ENCODE results near the gene SAMD11. TPM values are rescaled to one million over a fixed set of nuclear protein-coding genes. Genes with fewer than 3 reads are reported as not detected.
"Not testable (repeated sequence)": the region's sequence is repeated elsewhere in the genome, so short reads cannot be mapped to it uniquely, and the experiment has no call there.

Gene SAMD11, protein sequence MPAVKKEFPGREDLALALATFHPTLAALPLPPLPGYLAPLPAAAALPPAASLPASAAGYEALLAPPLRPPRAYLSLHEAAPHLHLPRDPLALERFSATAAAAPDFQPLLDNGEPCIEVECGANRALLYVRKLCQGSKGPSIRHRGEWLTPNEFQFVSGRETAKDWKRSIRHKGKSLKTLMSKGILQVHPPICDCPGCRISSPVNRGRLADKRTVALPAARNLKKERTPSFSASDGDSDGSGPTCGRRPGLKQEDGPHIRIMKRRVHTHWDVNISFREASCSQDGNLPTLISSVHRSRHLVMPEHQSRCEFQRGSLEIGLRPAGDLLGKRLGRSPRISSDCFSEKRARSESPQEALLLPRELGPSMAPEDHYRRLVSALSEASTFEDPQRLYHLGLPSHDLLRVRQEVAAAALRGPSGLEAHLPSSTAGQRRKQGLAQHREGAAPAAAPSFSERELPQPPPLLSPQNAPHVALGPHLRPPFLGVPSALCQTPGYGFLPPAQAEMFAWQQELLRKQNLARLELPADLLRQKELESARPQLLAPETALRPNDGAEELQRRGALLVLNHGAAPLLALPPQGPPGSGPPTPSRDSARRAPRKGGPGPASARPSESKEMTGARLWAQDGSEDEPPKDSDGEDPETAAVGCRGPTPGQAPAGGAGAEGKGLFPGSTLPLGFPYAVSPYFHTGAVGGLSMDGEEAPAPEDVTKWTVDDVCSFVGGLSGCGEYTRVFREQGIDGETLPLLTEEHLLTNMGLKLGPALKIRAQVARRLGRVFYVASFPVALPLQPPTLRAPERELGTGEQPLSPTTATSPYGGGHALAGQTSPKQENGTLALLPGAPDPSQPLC
- not detected in 2 replicates for total RNA-seq
- 0.19 TPM for total RNA-seq (2013)
- not detected in 2 replicates for polyA plus RNA-seq
- not detected in 2 replicates for polyA minus RNA-seq

DNA sequence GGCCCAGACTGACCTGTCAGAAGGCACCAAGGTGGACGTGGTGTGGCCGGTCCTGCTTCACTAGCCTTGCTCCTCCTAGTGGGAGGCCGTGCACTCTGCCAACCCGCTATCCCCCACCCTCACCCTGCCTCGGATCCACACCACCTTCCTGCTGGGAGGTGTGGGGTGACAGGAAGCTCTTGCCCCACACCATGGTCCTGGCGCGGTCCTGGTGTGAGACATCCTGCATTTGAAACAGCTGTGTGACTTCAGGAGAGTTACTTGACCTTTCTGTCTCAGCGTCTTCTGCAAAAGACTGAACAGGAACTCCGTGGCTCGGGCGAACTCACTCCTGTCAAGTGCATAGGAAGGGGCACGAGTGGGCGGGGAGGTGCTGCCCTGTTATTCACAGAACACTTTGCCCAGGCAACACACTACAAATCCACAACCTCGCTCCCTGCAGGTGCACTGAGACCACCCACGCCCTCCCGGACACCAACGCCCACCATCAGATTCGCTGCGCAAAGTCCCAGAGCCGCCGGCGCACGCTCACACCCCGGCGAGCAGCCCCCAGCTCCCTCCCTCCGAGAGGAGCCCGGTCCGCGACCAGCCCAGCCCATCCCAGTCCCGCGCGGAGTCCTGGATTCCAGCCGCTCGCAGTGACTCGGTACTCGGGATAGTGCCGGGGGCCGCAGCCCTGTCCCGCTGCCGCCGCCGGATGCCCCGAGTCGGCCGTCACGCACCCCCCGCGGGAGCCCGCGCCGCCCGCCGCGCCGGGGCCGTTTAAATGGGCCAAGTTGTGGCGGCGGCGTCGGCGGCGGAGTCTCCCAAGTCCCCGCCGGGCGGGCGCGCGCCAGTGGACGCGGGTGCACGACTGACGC, at the start of gene SAMD11:
Gene SAMD11 (plus strand): TSS at position 793 of the 860 bp plus-strand sequence. CDS start 509 bp downstream, outside the sequence.
- peak within 1 kb of the TSS in 4 of 5 experiments; percentile 4 to 58 (median 40) for H3K4me3 ChIP-seq (ENCODE audit: control extremely low read depth in 1 of 5, extremely low read depth in 1 of 5, insufficient read depth in 1 of 5, low read depth in 2 of 5, low read length in 4 of 5)
- H3K4me1 ChIP-seq (ENCODE audit: control insufficient read depth in 2 of 2, insufficient read depth in 2 of 2, low read length in 2 of 2) = peaks cover 35 to 49% of the 10 kb centered on the region in 2 donors
- peak within 1 kb of the TSS; percentile 55 for H3K9ac ChIP-seq (ENCODE audit: low read length)
- DNase-seq = peak; percentile 77
- no peaks in the 10 kb centered on the region for H3K9me3 Mint-ChIP-seq (ENCODE audit: insufficient read depth)
- 1% methylated on average over 69 of the region's 72 CpGs for WGBS (ENCODE audit: insufficient coverage)
- ChIA-PET CTCF (interaction anchor here (1.0 to 1.1 kb wide), 2 partner anchors 18 to 53 kb away, joined by 3 read pairs; no protein-coding TSS in a partner anchor), POLR2A (no interaction called here)
- peak within 1 kb of the TSS; percentile 53 for H3K27ac Mint-ChIP-seq
- intact Hi-C loops (cut with micrococcal nuclease) = no loop called here
- H3K27ac ChIP-seq (ENCODE audit: low read length in 2 of 2) = no peak within 1 kb of the TSS
- H3K4me2 ChIP-seq (replicated peaks; ENCODE audit: low read depth, low read length, poor library complexity, severe bottlenecking) = peak within 1 kb of the TSS; percentile 90
- no peaks in the 10 kb centered on the region for H3K36me3 ChIP-seq (replicated peaks in 1 of 2; ENCODE audit: control extremely low read depth in 1 of 2, control insufficient read depth in 1 of 2, extremely low read depth in 1 of 2, insufficient read depth in 2 of 2, low read length in 1 of 2)
- peak within 1 kb of the TSS; percentile 91 for H3K4me3 Mint-ChIP-seq
- peaks cover 24% of the 10 kb centered on the region for H3K4me1 Mint-ChIP-seq
- TF ChIP-seq, protein P1, sequence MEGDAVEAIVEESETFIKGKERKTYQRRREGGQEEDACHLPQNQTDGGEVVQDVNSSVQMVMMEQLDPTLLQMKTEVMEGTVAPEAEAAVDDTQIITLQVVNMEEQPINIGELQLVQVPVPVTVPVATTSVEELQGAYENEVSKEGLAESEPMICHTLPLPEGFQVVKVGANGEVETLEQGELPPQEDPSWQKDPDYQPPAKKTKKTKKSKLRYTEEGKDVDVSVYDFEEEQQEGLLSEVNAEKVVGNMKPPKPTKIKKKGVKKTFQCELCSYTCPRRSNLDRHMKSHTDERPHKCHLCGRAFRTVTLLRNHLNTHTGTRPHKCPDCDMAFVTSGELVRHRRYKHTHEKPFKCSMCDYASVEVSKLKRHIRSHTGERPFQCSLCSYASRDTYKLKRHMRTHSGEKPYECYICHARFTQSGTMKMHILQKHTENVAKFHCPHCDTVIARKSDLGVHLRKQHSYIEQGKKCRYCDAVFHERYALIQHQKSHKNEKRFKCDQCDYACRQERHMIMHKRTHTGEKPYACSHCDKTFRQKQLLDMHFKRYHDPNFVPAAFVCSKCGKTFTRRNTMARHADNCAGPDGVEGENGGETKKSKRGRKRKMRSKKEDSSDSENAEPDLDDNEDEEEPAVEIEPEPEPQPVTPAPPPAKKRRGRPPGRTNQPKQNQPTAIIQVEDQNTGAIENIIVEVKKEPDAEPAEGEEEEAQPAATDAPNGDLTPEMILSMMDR (IDR thresholded peaks at IDR 0.05) = no peak
- peak; percentile 85 for TF ChIP-seq EZH2 (IDR thresholded peaks at IDR 0.05; ENCODE audit: borderline replicate concordance, insufficient read depth, low read depth, low read length, poor library complexity, severe bottlenecking)
- H4K20me1 ChIP-seq (ENCODE audit: control insufficient read depth, insufficient read depth, low read length, poor library complexity, severe bottlenecking) = no peaks in the 10 kb centered on the region
- peak; percentile 34 for ATAC-seq (ENCODE audit: low read depth)
- H3K27me3 Mint-ChIP-seq = peaks cover 47% of the 10 kb centered on the region
- no peaks in the 10 kb centered on the region for H3K79me2 ChIP-seq (ENCODE audit: control insufficient read depth, insufficient read depth, low read length)
- peaks cover 0 to 80% (median 41%) of the 10 kb centered on the region in 4 experiments for H3K27me3 ChIP-seq (replicated peaks in 1 of 4; ENCODE audit: control extremely low read depth in 1 of 4, control insufficient read depth in 3 of 4, insufficient read depth in 4 of 4, low read length in 3 of 4)
- H2AFZ ChIP-seq (ENCODE audit: insufficient read depth, low read depth, low read length, poor library complexity, severe bottlenecking) = peak within 1 kb of the TSS; percentile 54
- H3K9me3 ChIP-seq (ENCODE audit: control extremely low read depth in 1 of 3, control insufficient read depth in 2 of 3, insufficient read depth in 1 of 3, low read length in 2 of 3) = peaks cover 0 to 18% (median 0%) of the 10 kb centered on the region in 3 donors

DNA sequence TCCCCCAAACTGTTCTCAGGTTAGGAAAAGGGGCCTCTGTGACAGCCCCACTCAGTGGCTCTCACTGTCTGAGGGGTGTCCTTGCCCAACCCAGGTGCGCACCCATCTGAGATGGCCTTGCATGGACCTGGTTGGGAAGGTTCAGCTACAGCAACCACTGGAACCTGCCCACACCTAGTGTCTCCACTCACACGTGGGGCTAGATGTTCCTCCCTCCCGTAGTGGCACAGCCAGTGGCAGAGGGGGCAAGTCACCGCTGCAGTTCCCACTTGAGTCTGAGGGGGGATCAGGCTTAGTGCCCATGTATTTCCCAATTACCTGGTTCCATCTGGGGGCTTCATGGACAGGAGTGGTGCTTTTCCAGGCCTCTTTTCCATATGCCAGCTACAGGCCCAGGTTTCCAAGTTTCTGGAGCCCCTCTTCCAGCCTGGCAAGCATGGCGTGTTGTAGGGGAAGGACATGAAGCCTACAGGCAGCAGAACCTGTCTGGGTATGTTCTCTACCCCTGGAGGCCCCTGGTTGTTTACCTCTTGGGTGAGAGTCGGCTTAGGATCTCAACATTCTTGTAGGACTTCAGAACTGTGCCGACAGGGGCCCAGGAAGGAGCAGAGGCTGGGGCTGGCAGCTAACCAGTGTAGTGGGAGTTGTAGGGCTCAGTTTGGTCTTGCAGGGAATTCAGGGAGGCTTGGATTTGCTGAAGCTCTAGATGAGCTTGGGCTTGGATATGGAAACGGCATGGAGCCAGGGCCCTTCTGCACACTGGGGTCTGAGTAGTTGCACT, 47.1 kb upstream of the SAMD11 start:
- CTCF ChIA-PET; H3K27ac Mint-ChIP-seq; H3K4me1 Mint-ChIP-seq; DNase-seq; ATAC-seq (ENCODE audit: low read depth); H2AFZ ChIP-seq (ENCODE audit: insufficient read depth, low read depth, low read length, poor library complexity, severe bottlenecking); H3K4me2 ChIP-seq (replicated peaks; ENCODE audit: low read depth, low read length, poor library complexity, severe bottlenecking); H3K27me3 Mint-ChIP-seq; H3K27ac ChIP-seq (ENCODE audit: low read length in 2 of 2); intact Hi-C loops (cut with micrococcal nuclease); H4K20me1 ChIP-seq (ENCODE audit: control insufficient read depth, insufficient read depth, low read length, poor library complexity, severe bottlenecking); H3K9me3 Mint-ChIP-seq (ENCODE audit: insufficient read depth); H3K79me2 ChIP-seq (ENCODE audit: control insufficient read depth, insufficient read depth, low read length); H3K4me3 ChIP-seq (ENCODE audit: control extremely low read depth in 1 of 5, extremely low read depth in 1 of 5, insufficient read depth in 1 of 5, low read depth in 2 of 5, low read length in 4 of 5); H3K9me3 ChIP-seq (ENCODE audit: control extremely low read depth in 1 of 3, control insufficient read depth in 2 of 3, insufficient read depth in 1 of 3, low read length in 2 of 3); H3K36me3 ChIP-seq (replicated peaks in 1 of 2; ENCODE audit: control extremely low read depth in 1 of 2, control insufficient read depth in 1 of 2, extremely low read depth in 1 of 2, insufficient read depth in 2 of 2, low read length in 1 of 2); POLR2A ChIA-PET; H3K9ac ChIP-seq (ENCODE audit: low read length); H3K4me1 ChIP-seq (ENCODE audit: control insufficient read depth in 2 of 2, insufficient read depth in 2 of 2, low read length in 2 of 2); H3K27me3 ChIP-seq (replicated peaks in 1 of 4; ENCODE audit: control extremely low read depth in 1 of 4, control insufficient read depth in 3 of 4, insufficient read depth in 4 of 4, low read length in 3 of 4); H3K4me3 Mint-ChIP-seq: not testable (repeated sequence)
- WGBS (ENCODE audit: insufficient coverage) = 76% methylated on average over 7 of the region's 8 CpGs
